Endothelial cell of umbilical vein (primary cell): ENCODE data around the gene IL6. TPM values are rescaled to one million over a fixed set of nuclear protein-coding genes. Genes with fewer than 3 reads are reported as not detected.

Source experiments
- BruUV-seq: library from RNA; stranded (reverse); fragments of 400-500 nt; replicated peaks from 2 replicates; lab custom pipeline; 2021; lab: Mats Ljungman, UMichigan
- CTCF ChIA-PET: fragments of 300-600, 350-600 bp; sonication (Branson Sonifier 250); formaldehyde crosslinking; loops from one replicate; lab custom pipeline; 2021; ENCODE audit warnings: antibody characterized with exemption, inconsistent platforms; lab: Charles Lee
- POLR2A ChIA-PET: fragments of 300-600, 350-600 bp; sonication (Branson Sonifier 250); formaldehyde crosslinking; loops from one replicate; lab custom pipeline; 2021; ENCODE audit warnings: antibody characterized with exemption, inconsistent platforms; lab: Charles Lee
- DNase-seq: peaks from one replicate; pipeline ENCODE4 v3.0.0-alpha.2; 2011; ENCODE audit warnings: low read depth, low spot score
- FAIRE-seq: peaks from 2 replicates; lab custom pipeline; 2011; peaks lifted over from hg19 to GRCh38; lab: Jason Lieb, UNC
- H2AFZ ChIP-seq: 2 replicates; pipeline ENCODE4 v1.6.0; 2012; ENCODE audit warnings: low read depth, low read length, control low read depth, inconsistent platforms
- H3K27ac ChIP-seq: 2 replicates; pipeline ENCODE4 v1.5.1; 2011; ENCODE audit warnings: low read depth, mild to moderate bottlenecking, control low read depth, low read length, moderate library complexity; ENCODE audit not compliant: insufficient read depth
- H3K27me3 ChIP-seq, 2 experiments: 2 replicates each; pipeline versions ENCODE4 v1.6.0 to v1.6.1; 2011; ENCODE audit warnings: low read length in 2 of 2, mixed read lengths in 1 of 2; ENCODE audit not compliant: control insufficient read depth in 2 of 2, insufficient read depth in 2 of 2
- H3K36me3 ChIP-seq, 2 experiments: 2 replicates in 1 of 2; 3 replicates in 1 of 2; pipeline ENCODE4 v1.5.1; 2011; ENCODE audit warnings: low read length in 2 of 2, mild to moderate bottlenecking in 1 of 2, moderate library complexity in 1 of 2; ENCODE audit not compliant: control insufficient read depth in 2 of 2, insufficient read depth in 2 of 2; ENCODE audit errors: extremely low read depth in 1 of 2
- H3K4me1 ChIP-seq: 3 replicates; pipeline ENCODE4 v1.5.1; 2011; ENCODE audit warnings: mild to moderate bottlenecking, low read length; ENCODE audit not compliant: control insufficient read depth, insufficient read depth; ENCODE audit errors: extremely low read depth
- H3K4me2 ChIP-seq: 2 replicates; pipeline ENCODE4 v1.6.1; 2011; ENCODE audit warnings: low read length, control low read depth, mixed read lengths; ENCODE audit not compliant: insufficient read depth
- H3K4me3 ChIP-seq, 3 experiments: fragments of 200-600 bp in 1 of 3; sonication (generic), shearing (Covaris generic) in 1 of 3; replicated peaks in 1 of 3; 2 replicates each; pipeline ENCODE4 v1.5.1; 2011 to 2016; ENCODE audit warnings: control low read depth in 3 of 3, low read length in 3 of 3, mild to moderate bottlenecking in 2 of 3, inconsistent platforms in 1 of 3, low read depth in 1 of 3, moderate library complexity in 1 of 3; ENCODE audit not compliant: insufficient read depth in 1 of 3
- H3K79me2 ChIP-seq: 2 replicates; pipeline ENCODE4 v1.6.0; 2012; ENCODE audit warnings: low read length, inconsistent platforms; ENCODE audit not compliant: control insufficient read depth, insufficient read depth
- H3K9ac ChIP-seq: replicated peaks from 2 replicates; pipeline ENCODE3; 2011; ENCODE audit warnings: low read length, control low read depth; ENCODE audit not compliant: insufficient read depth; ENCODE audit errors: extremely low read depth
- H3K9me1 ChIP-seq: replicated peaks from 3 replicates; pipeline ENCODE4 v1.6.0; 2011; ENCODE audit warnings: mild to moderate bottlenecking, low read length; ENCODE audit not compliant: control insufficient read depth, insufficient read depth; ENCODE audit errors: extremely low read depth
- H3K9me3 ChIP-seq: replicated peaks from 2 replicates; pipeline ENCODE4 v1.5.1; 2012; ENCODE audit warnings: low read length, inconsistent platforms; ENCODE audit not compliant: control insufficient read depth, insufficient read depth
- H4K20me1 ChIP-seq: replicated peaks from 2 replicates; pipeline ENCODE3; 2011; ENCODE audit warnings: mild to moderate bottlenecking, low read length; ENCODE audit not compliant: control insufficient read depth, insufficient read depth; ENCODE audit errors: extremely low read depth
- CTCF ChIP-seq, 2 donors: IDR thresholded peaks; 1 replicate in 1 of 2; 2 replicates in 1 of 2; pipeline ENCODE4 v1.5.1; 2011; ENCODE audit warnings: low read length in 2 of 2, mild to moderate bottlenecking in 2 of 2, moderate library complexity in 2 of 2, control low read depth in 1 of 2, inconsistent platforms in 1 of 2, low read depth in 1 of 2; ENCODE audit not compliant: insufficient read depth in 1 of 2; ENCODE audit errors: extremely low read depth in 1 of 2
- EZH2 ChIP-seq: IDR thresholded peaks from 2 replicates; pipeline ENCODE4 v1.6.1; 2012; ENCODE audit warnings: borderline replicate concordance, low read depth, mild to moderate bottlenecking, moderate library complexity, low read length, inconsistent platforms; ENCODE audit not compliant: severe bottlenecking
- FOS ChIP-seq: IDR thresholded peaks from 2 replicates; pipeline ENCODE4 v1.6.1; 2011; ENCODE audit warnings: mild to moderate bottlenecking, low read length, moderate library complexity, borderline replicate concordance; ENCODE audit not compliant: insufficient read depth
- GATA2 ChIP-seq: IDR thresholded peaks from 2 replicates; pipeline ENCODE4 v1.7.0; 2011; ENCODE audit warnings: low read depth, mild to moderate bottlenecking, moderate library complexity, mixed read lengths, low read length; ENCODE audit not compliant: insufficient read length, insufficient read depth
- JUN ChIP-seq: IDR thresholded peaks from 2 replicates; pipeline ENCODE4 v1.6.1; 2011; ENCODE audit warnings: borderline replicate concordance, low read depth; ENCODE audit not compliant: insufficient read length, insufficient read depth
- MAX ChIP-seq: IDR thresholded peaks from 2 replicates; pipeline ENCODE4 v1.6.1; 2011; ENCODE audit not compliant: insufficient read depth, insufficient read length
- MYC ChIP-seq: IDR thresholded peaks from one replicate; pipeline ENCODE4 v1.6.1; 2011; ENCODE audit warnings: mild to moderate bottlenecking, low read depth, low read length
- POLR2A ChIP-seq: IDR thresholded peaks from 2 replicates; pipeline ENCODE4 v1.6.1; 2012; ENCODE audit warnings: low read depth, mild to moderate bottlenecking, control low read depth, low read length
- POLR2AphosphoS5 ChIP-seq: IDR thresholded peaks from 2 replicates; pipeline ENCODE4 v1.6.1; 2012; ENCODE audit warnings: low read depth, mild to moderate bottlenecking, control low read depth, low read length, moderate library complexity; ENCODE audit not compliant: insufficient read depth
- dilution Hi-C: fragments of 300-500 bp; cut with MboI; formaldehyde crosslinking; loops from one replicate; pipeline ENCODE4 v1.15.0; 2019; ENCODE audit warnings: low sequenced_read_pairs; ENCODE audit not compliant: extremely low pct_ligation_motif_present
- intact Hi-C: fragments of 100-400 bp; cut with micrococcal nuclease; formaldehyde crosslinking; loops from one replicate; pipeline ENCODE4 v1.10.0; 2022
- polyA plus RNA-seq, 4 experiments: library from polyadenylated mRNA; depleted of rRNA in 3 of 4; stranded (reverse) in 3 of 4; unstranded in 1 of 4; fragments of >200 nt; gene quantifications; 2 replicates each; pipeline versions ENCODE4 v1.2.1 to v1.2.3, GENCODE V29; 2011 to 2012; ENCODE audit warnings: missing spikeins in 1 of 4
- total RNA-seq: library from RNA; stranded (reverse); gene quantifications from 2 replicates; pipeline ENCODE4 v1.2.3, GENCODE V29; 2021

The IL6 gene
- total and polyA plus RNA-seq, 2 donors (not counting 3 experiments of a cell fraction or from before 2014, with no cell fraction given), result 11.0 to 16.5 TPM

- POLR2A ChIA-PET, result interaction anchor here (1.4 to 1.7 kb wide), 3 partner anchors 8 to 129 kb away, joined by 4 to 7 read pairs (median 4); partner anchors contain the start of gene IL6
- H3K36me3 ChIP-seq, result no peaks in the 10 kb centered on the region
Observed at GRCh38 chr7:22718911-22719420, 8.0 kb upstream of the IL6 start.

More at GRCh38 chr7:22718911-22719420, 8.0 kb upstream of the IL6 start:
- peak overlapping the region; percentile 56 for H3K4me2 ChIP-seq
- H4K20me1 ChIP-seq, result no peaks in the 10 kb centered on the region
- TF ChIP-seq CTCF (IDR thresholded peaks at IDR 0.05; ENCODE audit: extremely low read depth in 1 of 2, insufficient read depth in 1 of 2, low read depth in 1 of 2, low read length in 2 of 2) (no peak), MAX (no peak), EZH2 (no peak), GATA2 (no peak), JUN (no peak), MYC (no peak), POLR2A (no peak), FOS (no peak), POLR2AphosphoS5 (no peak)
- intact Hi-C loops, result no loop called here
- dilution Hi-C loops, result no loop called here
- no peak for DNase-seq
- H3K27me3 ChIP-seq, result no peaks in the 10 kb centered on the region
- H3K9ac ChIP-seq, result peak overlapping the region; percentile 70
- H3K27ac ChIP-seq, result peak overlapping the region; percentile 92
- no peaks in the 10 kb centered on the region for H3K9me1 ChIP-seq
- no peaks in the 10 kb centered on the region for H3K79me2 ChIP-seq
- no peak overlapping the region for H2AFZ ChIP-seq
- peaks cover 38% of the 10 kb centered on the region for H3K4me1 ChIP-seq
- no peak overlapping the region for H3K4me3 ChIP-seq
- BruUV-seq, result no TSS peak
- H3K9me3 ChIP-seq, result no peaks in the 10 kb centered on the region
- CTCF ChIA-PET, result interaction anchor here (1.1 to 3.1 kb wide), 7 partner anchors 8 to 158 kb away, joined by 3 to 18 read pairs (median 5); partner anchors contain the start of gene IL6
- FAIRE-seq, result no peak
